K562 treated with DMSO at 1 percent for 4 hours (cell line): Measurements from ENCODE around the gene VIP. TPM values are rescaled to one million over a fixed set of nuclear protein-coding genes. Genes with fewer than 3 reads are reported as not detected.

ENCODE experiments used
- total RNA-seq: library from RNA; unstranded; fragments of 300-600 nt; gene quantifications from 2 replicates; pipeline ENCODE4 v1.2.3, GENCODE V29; 2022; ENCODE audit not compliant: insufficient read depth

VIP gene
- total RNA-seq = not detected in 2 replicates

GRCh38 chr6:152750694-152751093 lies at the start of gene VIP:
TSS of gene VIP (plus strand) at chr6:152750797. CDS start at chr6:152752178, 1,381 bp downstream.

Other genes with a start within 250 kb of the VIP start
- gene SYNE1, start 113.4 kb upstream of the VIP start, total RNA-seq = not detected in 2 replicates
- not detected in 2 replicates for gene MYCT1, start 52.9 kb upstream of the VIP start, total RNA-seq
- gene FBXO5, start 232.2 kb downstream of the VIP start, total RNA-seq = 20.1 and 25.2 TPM in 2 replicates